HEK293 (cell line): ENCODE measurements around the gene IBA57.

ENCODE experiments used
- CTCF ChIA-PET: fragments of 350-600 bp; formaldehyde crosslinking; extraction: SDS; loops from one replicate; lab custom pipeline; 2021; ENCODE audit warnings: antibody characterized with exemption; lab: Yijun Ruan, JAX
- POLR2A ChIA-PET: fragments of 300-600 bp; formaldehyde crosslinking; extraction: SDS; loops from one replicate; lab custom pipeline; 2020; ENCODE audit warnings: antibody characterized with exemption, inconsistent platforms; lab: Yijun Ruan, JAX
- H3K27ac ChIP-seq: fragments of 200-500 bp; sonication (Bioruptor generic); 2 replicates; pipeline ENCODE4 v1.5.1; 2014; ENCODE audit warnings: low read depth, low read length, control low read depth, inconsistent platforms; ENCODE audit errors: extremely low read depth
- H3K36me3 ChIP-seq, 2 experiments: fragments of 200-500 bp in 1 of 2; sonication (Bioruptor generic) in 1 of 2; 1 replicate in 1 of 2; 2 replicates in 1 of 2; pipeline ENCODE4 v1.5.1; 2014 to 2017; ENCODE audit warnings: inconsistent platforms in 2 of 2, low read length in 2 of 2; ENCODE audit not compliant: control insufficient read depth in 2 of 2, insufficient read depth in 1 of 2
- H3K4me1 ChIP-seq: fragments of 200-500 bp; sonication (Bioruptor generic); 2 replicates; pipeline ENCODE4 v1.5.1; 2014; ENCODE audit warnings: mild to moderate bottlenecking, low read length, inconsistent platforms; ENCODE audit not compliant: control insufficient read depth, insufficient read depth
- H3K4me3 ChIP-seq: 2 replicates; pipeline ENCODE4 v1.5.1; 2011; ENCODE audit warnings: low read depth, mild to moderate bottlenecking, control low read depth, low read length, moderate library complexity
- H3K9me3 ChIP-seq: fragments of 200-500 bp; sonication (Bioruptor generic); 2 replicates; pipeline ENCODE4 v1.5.1; 2014; ENCODE audit warnings: low read depth, low read length, inconsistent platforms; ENCODE audit not compliant: control insufficient read depth, insufficient read depth
- GLI4 ChIP-seq: fragments of 450-650 bp; formaldehyde crosslinking; IDR thresholded peaks from 2 replicates; pipeline ENCODE4 v1.5.1; 2016; ENCODE audit warnings: missing biosample characterization, missing genetic modification characterization
- GLIS2 ChIP-seq: fragments of 450-650 bp; formaldehyde crosslinking; IDR thresholded peaks from 2 replicates; pipeline ENCODE4 v1.5.1; 2016; ENCODE audit warnings: missing biosample characterization, missing genetic modification characterization
- HOXA7 ChIP-seq: sonication (generic); formaldehyde crosslinking; IDR thresholded peaks from 2 replicates; pipeline ENCODE4 v1.8.1; 2022; ENCODE audit warnings: missing genetic modification reagents, borderline replicate concordance
- ZBTB20 ChIP-seq: fragments of 450-650 bp; formaldehyde crosslinking; IDR thresholded peaks from 2 replicates; pipeline ENCODE4 v1.5.1; 2016; ENCODE audit warnings: missing biosample characterization, missing genetic modification characterization
- ZBTB21 ChIP-seq: fragments of 450-650 bp; formaldehyde crosslinking; IDR thresholded peaks from 2 replicates; pipeline ENCODE4 v1.5.1; 2017; ENCODE audit warnings: missing biosample characterization, missing genetic modification characterization
- ZFP69B ChIP-seq: fragments of 450-650 bp; formaldehyde crosslinking; IDR thresholded peaks from 2 replicates; pipeline ENCODE4 v1.5.1; 2016; ENCODE audit warnings: missing biosample characterization, missing genetic modification characterization
- ZNF174 ChIP-seq: fragments of 450-650 bp; formaldehyde crosslinking; IDR thresholded peaks from 2 replicates; pipeline ENCODE4 v1.5.0; 2017; ENCODE audit warnings: missing biosample characterization, mild to moderate bottlenecking, missing genetic modification characterization
- ZNF23 ChIP-seq: fragments of 450-650 bp; formaldehyde crosslinking; IDR thresholded peaks from 2 replicates; pipeline ENCODE4 v1.5.1; 2016; ENCODE audit warnings: missing biosample characterization, missing genetic modification characterization, borderline replicate concordance
- ZNF274 ChIP-seq, 2 experiments: fragments of 200-500 bp in 1 of 2; fragments of 450-650 bp in 1 of 2; sonication (Bioruptor generic) in 1 of 2; formaldehyde crosslinking in 1 of 2; IDR thresholded peaks; 2 replicates each; pipeline versions ENCODE4 v1.5.1 to v1.6.1; 2014 to 2016; ENCODE audit warnings: borderline replicate concordance in 1 of 2, inconsistent platforms in 1 of 2, low read length in 1 of 2, missing biosample characterization in 1 of 2, missing genetic modification characterization in 1 of 2
- ZNF311 ChIP-seq: fragments of 450-650 bp; formaldehyde crosslinking; IDR thresholded peaks from 2 replicates; pipeline ENCODE4 v1.5.1; 2017; ENCODE audit warnings: missing biosample characterization, missing genetic modification characterization, borderline replicate concordance
- ZNF341 ChIP-seq: fragments of 450-650 bp; formaldehyde crosslinking; IDR thresholded peaks from 2 replicates; pipeline ENCODE4; 2016; ENCODE audit warnings: low read depth, missing biosample characterization, missing genetic modification characterization
- ZNF366 ChIP-seq: fragments of 450-650 bp; formaldehyde crosslinking; conservative IDR thresholded peaks from 2 replicates; pipeline ENCODE4 v1.5.1; 2016; ENCODE audit warnings: missing biosample characterization, missing genetic modification characterization
- ZNF473 ChIP-seq: fragments of 450-650 bp; formaldehyde crosslinking; IDR thresholded peaks from 2 replicates; pipeline ENCODE4 v1.5.1; 2017; ENCODE audit warnings: missing biosample characterization, missing genetic modification characterization
- ZNF548 ChIP-seq: fragments of 450-650 bp; formaldehyde crosslinking; IDR thresholded peaks from 2 replicates; pipeline ENCODE4 v1.5.1; 2016; ENCODE audit warnings: missing biosample characterization, missing genetic modification characterization
- ZNF654 ChIP-seq: fragments of 450-650 bp; formaldehyde crosslinking; IDR thresholded peaks from 2 replicates; pipeline ENCODE4 v1.5.1; 2016; ENCODE audit warnings: low read depth, missing biosample characterization, missing genetic modification characterization
- ZNF747 ChIP-seq: fragments of 450-650 bp; formaldehyde crosslinking; IDR thresholded peaks from 2 replicates; pipeline ENCODE4 v1.5.1; 2016; ENCODE audit warnings: missing biosample characterization, missing genetic modification characterization
- ZNF76 ChIP-seq: fragments of 450-650 bp; formaldehyde crosslinking; IDR thresholded peaks from 2 replicates; pipeline ENCODE4; 2016; ENCODE audit warnings: low read depth, missing biosample characterization, missing genetic modification characterization, borderline replicate concordance
- ZNF791 ChIP-seq: fragments of 450-650 bp; formaldehyde crosslinking; IDR thresholded peaks from 2 replicates; pipeline ENCODE4 v1.5.1; 2016; ENCODE audit warnings: missing biosample characterization, missing genetic modification characterization
- TF ChIP-seq, protein P1 (sequence below): fragments of 450-650 bp; formaldehyde crosslinking; IDR thresholded peaks from 2 replicates; pipeline ENCODE4 v1.5.1; 2016; ENCODE audit warnings: missing biosample characterization, missing genetic modification characterization
- TF ChIP-seq, protein P2 (sequence below): fragments of 450-650 bp; formaldehyde crosslinking; IDR thresholded peaks from 2 replicates; pipeline ENCODE4 v1.5.1; 2016; ENCODE audit warnings: missing biosample characterization, missing genetic modification characterization, low read depth
- TF ChIP-seq, protein P3 (sequence below): fragments of 450-650 bp; formaldehyde crosslinking; IDR thresholded peaks from 2 replicates; pipeline ENCODE4 v1.5.1; 2016; ENCODE audit warnings: missing biosample characterization, missing genetic modification characterization
- TF ChIP-seq, protein P4 (sequence below): fragments of 450-650 bp; formaldehyde crosslinking; IDR thresholded peaks from 2 replicates; pipeline ENCODE4 v1.5.1; 2016; ENCODE audit warnings: missing biosample characterization, missing genetic modification characterization
- TF ChIP-seq, protein P5 (sequence below): fragments of 450-650 bp; formaldehyde crosslinking; IDR thresholded peaks from 2 replicates; pipeline ENCODE4 v1.5.1; 2016; ENCODE audit warnings: missing biosample characterization, missing genetic modification characterization

Gene IBA57

DNA sequence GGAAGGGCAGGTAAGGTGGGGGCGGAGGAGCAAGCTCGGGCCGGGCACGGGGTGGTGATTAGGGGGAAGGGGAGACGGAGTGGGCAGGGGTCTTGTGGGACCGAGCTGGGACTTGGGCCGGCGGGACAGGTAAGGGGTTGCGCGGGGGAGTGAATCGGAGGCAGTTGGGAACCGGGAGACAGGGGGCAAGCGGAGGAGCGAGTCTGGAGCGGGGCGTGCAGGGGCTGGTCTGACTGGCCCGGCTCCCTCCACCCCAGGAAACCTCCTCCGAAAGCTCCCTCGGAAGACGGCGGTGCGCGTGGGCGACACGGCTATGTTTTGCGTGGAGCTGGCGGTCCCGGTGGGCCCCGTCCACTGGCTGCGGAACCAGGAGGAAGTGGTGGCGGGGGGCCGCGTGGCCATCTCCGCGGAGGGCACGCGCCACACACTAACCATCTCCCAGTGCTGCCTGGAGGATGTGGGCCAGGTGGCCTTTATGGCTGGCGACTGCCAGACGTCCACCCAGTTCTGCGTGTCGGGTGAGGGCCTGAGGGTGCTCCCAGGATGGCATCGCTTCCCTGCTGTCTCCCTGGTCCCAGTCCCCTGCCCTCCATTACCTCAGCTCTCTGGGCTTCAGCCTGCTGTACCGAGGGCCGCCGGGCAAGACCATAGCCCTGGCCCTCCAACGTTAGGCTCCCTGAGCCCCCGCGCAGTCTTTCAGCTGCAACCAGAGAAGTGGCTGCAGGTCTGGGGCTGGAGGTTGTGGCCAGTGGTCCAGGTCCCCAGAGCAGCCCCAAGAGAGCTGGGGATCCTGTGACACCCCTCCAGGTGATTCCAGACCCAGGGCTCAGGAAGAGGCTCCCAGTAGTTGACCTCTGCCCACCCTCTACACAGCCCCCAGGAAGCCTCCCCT, 48.6 kb downstream of the IBA57 start (continued):
- TF ChIP-seq, protein P1, sequence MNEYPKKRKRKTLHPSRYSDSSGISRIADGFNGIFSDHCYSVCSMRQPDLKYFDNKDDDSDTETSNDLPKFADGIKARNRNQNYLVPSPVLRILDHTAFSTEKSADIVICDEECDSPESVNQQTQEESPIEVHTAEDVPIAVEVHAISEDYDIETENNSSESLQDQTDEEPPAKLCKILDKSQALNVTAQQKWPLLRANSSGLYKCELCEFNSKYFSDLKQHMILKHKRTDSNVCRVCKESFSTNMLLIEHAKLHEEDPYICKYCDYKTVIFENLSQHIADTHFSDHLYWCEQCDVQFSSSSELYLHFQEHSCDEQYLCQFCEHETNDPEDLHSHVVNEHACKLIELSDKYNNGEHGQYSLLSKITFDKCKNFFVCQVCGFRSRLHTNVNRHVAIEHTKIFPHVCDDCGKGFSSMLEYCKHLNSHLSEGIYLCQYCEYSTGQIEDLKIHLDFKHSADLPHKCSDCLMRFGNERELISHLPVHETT (tag by site-specific recombination), result no peak
- TF ChIP-seq, protein P2, sequence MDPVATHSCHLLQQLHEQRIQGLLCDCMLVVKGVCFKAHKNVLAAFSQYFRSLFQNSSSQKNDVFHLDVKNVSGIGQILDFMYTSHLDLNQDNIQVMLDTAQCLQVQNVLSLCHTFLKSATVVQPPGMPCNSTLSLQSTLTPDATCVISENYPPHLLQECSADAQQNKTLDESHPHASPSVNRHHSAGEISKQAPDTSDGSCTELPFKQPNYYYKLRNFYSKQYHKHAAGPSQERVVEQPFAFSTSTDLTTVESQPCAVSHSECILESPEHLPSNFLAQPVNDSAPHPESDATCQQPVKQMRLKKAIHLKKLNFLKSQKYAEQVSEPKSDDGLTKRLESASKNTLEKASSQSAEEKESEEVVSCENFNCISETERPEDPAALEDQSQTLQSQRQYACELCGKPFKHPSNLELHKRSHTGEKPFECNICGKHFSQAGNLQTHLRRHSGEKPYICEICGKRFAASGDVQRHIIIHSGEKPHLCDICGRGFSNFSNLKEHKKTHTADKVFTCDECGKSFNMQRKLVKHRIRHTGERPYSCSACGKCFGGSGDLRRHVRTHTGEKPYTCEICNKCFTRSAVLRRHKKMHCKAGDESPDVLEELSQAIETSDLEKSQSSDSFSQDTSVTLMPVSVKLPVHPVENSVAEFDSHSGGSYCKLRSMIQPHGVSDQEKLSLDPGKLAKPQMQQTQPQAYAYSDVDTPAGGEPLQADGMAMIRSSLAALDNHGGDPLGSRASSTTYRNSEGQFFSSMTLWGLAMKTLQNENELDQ (tag by site-specific recombination), result no peak
- TF ChIP-seq, protein P3, sequence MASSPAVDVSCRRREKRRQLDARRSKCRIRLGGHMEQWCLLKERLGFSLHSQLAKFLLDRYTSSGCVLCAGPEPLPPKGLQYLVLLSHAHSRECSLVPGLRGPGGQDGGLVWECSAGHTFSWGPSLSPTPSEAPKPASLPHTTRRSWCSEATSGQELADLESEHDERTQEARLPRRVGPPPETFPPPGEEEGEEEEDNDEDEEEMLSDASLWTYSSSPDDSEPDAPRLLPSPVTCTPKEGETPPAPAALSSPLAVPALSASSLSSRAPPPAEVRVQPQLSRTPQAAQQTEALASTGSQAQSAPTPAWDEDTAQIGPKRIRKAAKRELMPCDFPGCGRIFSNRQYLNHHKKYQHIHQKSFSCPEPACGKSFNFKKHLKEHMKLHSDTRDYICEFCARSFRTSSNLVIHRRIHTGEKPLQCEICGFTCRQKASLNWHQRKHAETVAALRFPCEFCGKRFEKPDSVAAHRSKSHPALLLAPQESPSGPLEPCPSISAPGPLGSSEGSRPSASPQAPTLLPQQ (tag by site-specific recombination), result peak; percentile 32
- TF ChIP-seq ZNF23 (tag by site-specific recombination), result no peak
- TF ChIP-seq, protein P4, sequence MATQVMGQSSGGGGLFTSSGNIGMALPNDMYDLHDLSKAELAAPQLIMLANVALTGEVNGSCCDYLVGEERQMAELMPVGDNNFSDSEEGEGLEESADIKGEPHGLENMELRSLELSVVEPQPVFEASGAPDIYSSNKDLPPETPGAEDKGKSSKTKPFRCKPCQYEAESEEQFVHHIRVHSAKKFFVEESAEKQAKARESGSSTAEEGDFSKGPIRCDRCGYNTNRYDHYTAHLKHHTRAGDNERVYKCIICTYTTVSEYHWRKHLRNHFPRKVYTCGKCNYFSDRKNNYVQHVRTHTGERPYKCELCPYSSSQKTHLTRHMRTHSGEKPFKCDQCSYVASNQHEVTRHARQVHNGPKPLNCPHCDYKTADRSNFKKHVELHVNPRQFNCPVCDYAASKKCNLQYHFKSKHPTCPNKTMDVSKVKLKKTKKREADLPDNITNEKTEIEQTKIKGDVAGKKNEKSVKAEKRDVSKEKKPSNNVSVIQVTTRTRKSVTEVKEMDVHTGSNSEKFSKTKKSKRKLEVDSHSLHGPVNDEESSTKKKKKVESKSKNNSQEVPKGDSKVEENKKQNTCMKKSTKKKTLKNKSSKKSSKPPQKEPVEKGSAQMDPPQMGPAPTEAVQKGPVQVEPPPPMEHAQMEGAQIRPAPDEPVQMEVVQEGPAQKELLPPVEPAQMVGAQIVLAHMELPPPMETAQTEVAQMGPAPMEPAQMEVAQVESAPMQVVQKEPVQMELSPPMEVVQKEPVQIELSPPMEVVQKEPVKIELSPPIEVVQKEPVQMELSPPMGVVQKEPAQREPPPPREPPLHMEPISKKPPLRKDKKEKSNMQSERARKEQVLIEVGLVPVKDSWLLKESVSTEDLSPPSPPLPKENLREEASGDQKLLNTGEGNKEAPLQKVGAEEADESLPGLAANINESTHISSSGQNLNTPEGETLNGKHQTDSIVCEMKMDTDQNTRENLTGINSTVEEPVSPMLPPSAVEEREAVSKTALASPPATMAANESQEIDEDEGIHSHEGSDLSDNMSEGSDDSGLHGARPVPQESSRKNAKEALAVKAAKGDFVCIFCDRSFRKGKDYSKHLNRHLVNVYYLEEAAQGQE, result no peak
- TF ChIP-seq ZBTB20, result no peak
- TF ChIP-seq ZNF473, result no peak
- TF ChIP-seq HOXA7 (CRISPR knock-in tag), result no peak
- 0 out of 2 replicates have a peak, but pooled peaks have one; percentile 64 for TF ChIP-seq GLI4 (tag by site-specific recombination)
- TF ChIP-seq ZNF654, result no peak
- no peak for TF ChIP-seq ZNF311 (tag by site-specific recombination)
- TF ChIP-seq, protein P5, sequence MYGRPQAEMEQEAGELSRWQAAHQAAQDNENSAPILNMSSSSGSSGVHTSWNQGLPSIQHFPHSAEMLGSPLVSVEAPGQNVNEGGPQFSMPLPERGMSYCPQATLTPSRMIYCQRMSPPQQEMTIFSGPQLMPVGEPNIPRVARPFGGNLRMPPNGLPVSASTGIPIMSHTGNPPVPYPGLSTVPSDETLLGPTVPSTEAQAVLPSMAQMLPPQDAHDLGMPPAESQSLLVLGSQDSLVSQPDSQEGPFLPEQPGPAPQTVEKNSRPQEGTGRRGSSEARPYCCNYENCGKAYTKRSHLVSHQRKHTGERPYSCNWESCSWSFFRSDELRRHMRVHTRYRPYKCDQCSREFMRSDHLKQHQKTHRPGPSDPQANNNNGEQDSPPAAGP (tag by site-specific recombination), result no peak

DNA sequence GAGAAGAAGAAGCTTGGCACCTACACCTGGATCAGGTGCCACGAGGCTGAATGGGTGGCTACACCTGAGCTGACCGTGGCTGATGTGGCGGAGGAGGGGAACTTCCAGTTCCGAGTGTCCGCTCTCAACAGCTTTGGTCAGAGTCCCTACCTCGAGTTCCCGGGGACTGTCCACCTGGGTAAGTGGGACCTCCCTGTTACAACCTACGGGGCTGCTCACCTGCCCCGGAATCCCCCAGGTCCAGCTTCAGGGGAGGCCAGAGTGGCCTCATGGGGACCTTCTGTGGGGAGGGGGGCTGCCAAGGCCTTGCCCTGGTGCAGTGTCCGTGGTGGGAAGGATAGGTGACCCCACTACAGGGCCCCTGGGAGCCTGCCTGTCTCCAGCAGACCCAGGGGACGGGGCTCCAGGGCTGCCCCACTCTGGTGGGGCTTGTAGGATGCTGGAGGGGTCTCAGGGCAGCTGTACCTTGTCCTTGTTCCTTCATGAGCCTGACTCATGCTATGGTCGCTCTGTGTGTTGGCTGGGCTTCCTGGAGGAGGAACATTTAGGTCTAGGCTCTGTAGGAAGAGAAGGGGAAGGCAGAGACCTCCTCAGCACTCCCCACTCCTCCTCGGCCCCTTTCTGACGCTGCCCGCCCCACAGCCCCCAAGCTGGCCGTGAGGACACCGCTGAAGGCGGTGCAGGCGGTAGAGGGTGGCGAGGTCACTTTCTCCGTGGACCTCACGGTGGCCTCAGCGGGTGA, 49.5 kb downstream of the IBA57 start:
- no peak overlapping the region for H3K27ac ChIP-seq
- ChIA-PET POLR2A (no interaction called here), CTCF (interaction anchor here (0.6 to 1.7 kb wide), 6 partner anchors 8 to 151 kb away, joined by 3 to 7 read pairs (median 4); partner anchors contain the start of gene IBA57)
- H3K4me1 ChIP-seq, result no peaks in the 10 kb centered on the region; the same call in 1 of the 2 replicates
- no peaks in the 10 kb centered on the region for H3K9me3 ChIP-seq
- peaks cover 3 to 18% of the 10 kb centered on the region in 2 experiments; a peak in 2 of 3 replicates for H3K36me3 ChIP-seq
- no peak overlapping the region for H3K4me3 ChIP-seq
- TF ChIP-seq ZNF548 (tag by site-specific recombination), result no peak
- TF ChIP-seq ZBTB21 (tag by site-specific recombination), result no peak
- TF ChIP-seq ZNF76 (tag by site-specific recombination), result no peak
- no peak for TF ChIP-seq ZNF366 (tag by site-specific recombination)
- no peak for TF ChIP-seq ZNF274 (IDR thresholded peaks at IDR 0.05; ENCODE audit: low read length)
- TF ChIP-seq ZNF274 (tag by site-specific recombination; IDR thresholded peaks at IDR 0.05; ENCODE audit: borderline replicate concordance), result no peak
- TF ChIP-seq ZFP69B, result no peak
- no peak for TF ChIP-seq ZNF654
- TF ChIP-seq ZNF747 (tag by site-specific recombination), result no peak
- no peak for TF ChIP-seq GLIS2 (tag by site-specific recombination)
- no peak for TF ChIP-seq ZNF174 (tag by site-specific recombination)
- TF ChIP-seq ZNF341 (tag by site-specific recombination), result no peak
- no peak for TF ChIP-seq ZNF791 (tag by site-specific recombination)
